ENCODE measurements around the gene AAMP.

AAMP gene

DNA sequence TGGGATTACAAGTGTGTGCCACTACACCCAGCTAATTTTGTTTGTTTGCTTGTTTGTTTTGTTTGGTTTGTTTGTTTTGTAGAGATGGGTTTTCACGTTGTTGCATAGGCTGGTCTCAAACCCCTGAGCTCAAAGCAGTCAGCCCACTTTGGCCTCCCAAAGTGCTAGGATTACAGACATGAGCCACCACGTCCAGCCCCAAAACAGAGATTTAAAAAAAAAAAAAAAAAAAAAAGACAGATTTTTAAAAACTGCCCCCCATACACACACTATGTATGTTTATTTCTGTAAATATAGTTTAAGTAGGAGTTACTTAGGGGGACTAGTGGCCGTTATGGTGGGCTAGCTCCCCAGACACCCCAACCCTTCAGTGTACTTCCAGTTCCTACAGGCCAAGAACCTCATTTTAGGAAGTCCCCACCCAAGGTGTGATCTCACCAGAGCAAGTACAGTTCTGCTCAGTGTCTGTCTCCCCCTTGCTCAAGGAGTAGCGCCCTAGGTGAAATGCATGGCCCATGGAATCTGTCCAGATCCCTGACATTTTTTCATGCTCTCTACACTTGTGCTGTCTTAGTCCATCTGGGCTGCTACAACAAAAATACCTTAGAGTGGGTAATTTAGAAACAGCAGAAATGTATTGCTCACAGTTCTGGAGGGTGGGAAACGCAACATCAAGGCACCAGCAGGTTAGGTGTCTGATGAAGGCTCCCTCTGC, 23.9 kb upstream of the AAMP start:
- FAIRE-seq: no peak

DNA sequence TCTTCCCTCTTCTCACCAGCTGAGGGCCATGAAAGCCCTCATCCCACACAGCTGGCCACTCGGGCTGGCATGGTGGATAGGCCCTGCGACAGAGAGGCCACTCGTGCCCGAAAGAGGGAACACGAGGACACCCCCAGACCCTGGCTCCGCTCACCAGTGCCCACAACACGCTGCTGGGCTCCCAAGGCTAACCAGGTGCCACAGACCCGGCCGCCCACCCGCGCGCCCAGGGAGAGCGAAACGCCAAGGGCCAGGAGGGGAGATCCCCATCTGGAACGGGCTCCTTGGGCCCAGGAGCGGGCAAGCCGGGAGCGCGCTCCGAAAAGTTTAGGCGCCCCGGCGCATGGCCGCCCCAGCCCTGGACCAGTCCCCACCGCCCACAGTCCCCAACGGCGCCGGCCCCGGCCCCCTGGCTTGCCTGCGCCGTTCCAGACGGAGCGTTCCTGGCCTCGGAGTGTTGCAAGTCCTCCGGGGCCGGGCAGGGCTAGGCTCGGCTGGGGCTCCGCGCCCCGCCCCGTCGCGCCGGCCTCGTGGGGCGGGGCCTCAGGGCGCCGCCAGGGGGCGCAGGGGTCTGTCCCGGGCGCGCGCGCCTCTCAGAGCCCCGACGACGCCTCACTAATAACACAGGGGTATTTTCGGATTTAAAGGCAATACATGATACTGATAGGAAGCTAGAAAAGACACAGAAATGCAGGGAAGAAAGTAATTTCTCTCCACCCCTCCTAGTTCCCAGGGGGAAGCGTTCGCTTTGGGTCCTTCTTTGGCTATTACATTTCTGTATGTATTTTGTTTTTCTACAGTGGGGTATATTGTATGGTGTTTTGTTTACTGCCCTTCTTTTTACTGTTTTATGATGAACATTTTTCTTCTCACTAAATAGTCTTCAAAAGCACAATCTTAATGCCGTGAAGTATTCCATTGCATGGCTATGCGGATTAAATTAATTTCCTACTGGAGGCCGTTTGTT, 22.4 kb upstream of the AAMP start, which contains the start of gene TMBIM1:
TMBIM1 (minus strand) TSS at position 456 of the 967 bp plus-strand sequence. CDS start 10,362 bp downstream, outside the sequence.
- FAIRE-seq: no peak

DNA sequence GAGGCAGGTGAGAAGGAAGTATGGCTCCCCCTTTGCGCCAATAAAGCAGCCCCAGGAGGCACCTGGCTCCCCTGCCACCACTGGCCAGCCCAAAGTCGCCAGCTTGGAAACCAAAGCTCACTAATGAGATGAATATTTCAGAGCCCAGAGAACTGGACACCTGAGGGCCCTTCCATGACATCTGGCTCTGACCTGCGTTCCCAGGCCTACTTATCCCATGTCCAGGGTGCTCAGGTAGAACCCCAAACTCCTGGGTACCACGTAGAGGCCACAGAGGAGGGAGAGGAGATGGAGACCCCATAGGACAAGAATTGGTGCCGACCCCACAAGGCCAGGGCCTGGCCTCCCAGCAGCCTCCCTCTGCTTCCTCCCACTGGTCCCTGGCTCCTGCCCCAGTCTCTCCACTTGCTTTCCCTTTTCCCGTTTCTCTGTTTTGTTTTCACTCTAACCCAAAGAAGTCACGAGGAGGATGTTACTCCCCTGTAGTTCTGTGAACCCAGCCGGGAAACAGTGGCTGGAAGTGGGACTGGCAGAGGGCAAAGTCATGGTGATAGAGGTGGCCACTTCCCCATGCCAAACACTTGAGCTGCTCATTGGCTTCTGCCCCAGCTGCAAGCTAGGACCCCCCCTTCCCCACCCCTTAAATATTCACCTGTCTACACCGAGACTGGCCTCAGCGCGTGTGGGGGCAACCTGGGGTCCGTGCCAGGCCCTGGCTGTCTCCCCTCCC, 21.5 kb upstream of the AAMP start:
- FAIRE-seq: no peak

DNA sequence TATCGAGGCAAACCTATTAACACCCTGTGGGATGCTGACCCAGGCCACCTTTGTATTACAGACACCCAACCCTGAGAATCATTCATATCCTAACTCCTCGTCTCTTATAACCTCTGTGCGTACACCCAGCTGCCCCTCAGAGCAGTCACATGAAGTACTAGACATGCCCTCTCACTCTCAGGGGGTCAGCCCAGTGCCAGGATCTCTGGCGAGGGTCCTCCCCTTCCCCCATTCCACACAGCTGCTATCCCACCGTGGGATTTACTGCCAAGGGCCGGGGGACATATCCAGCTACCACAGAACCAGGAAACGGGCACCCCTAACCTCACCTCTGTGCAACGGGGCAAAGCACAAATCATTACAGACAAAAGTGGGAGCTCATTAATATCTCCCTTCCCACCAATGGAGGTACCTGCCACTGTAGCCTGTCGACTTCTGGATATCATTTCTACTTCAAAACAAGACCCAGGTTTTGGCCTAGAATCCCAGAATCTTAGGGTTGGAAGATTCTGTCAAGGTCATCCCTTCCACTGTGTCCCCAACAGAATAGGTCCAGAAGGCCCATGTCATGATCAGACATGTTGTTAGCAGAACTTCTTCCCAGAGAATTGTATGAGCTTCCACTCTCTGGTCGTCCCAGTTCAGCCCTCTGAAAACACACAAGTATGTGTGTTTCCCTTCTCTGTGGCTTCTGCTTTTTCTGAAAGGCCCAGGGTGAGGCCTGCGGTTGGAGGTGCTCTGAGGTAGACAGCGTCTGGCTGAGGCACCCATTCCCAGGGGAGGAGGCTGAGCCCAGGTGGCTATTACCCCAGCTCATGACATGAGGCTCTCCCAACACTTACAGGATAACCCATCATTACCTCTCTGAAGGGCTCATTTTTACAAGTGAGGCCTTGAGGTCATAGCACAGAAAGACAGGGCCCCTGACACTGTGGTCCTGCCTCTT, 20.7 kb upstream of the AAMP start:
- no peak for FAIRE-seq

DNA sequence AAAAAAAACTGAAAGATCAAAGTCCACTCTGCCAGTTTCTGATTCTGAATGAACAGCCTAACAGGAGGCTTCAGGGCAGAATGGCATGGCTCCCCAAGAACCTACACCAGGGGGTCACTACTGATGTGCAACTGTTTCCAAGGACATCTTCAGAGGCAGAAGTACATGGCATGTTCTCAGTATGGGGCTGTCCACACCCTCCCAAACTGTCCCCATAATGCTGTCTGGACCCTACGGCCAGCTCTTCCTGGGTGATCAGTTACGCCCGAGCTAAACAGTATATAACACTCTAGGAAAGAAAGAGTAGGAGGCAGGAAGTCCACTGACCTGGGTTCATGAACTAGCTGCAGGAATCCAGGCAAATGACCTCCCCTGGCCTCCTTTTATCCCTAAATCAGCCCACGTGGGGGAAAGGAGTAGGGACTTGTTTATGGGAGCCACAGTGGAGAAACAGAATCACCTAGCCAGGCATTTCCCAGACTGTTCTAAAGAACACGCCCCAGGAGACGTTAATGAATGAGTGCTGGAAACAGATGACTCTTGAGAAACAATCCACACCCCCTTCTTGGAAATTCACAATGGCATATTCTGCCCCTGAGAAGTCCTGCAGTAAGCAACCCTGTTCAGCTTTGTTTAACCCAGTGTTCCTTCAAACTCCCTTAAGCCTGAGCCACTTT, 19.8 kb upstream of the AAMP start:
- no peak for FAIRE-seq

DNA sequence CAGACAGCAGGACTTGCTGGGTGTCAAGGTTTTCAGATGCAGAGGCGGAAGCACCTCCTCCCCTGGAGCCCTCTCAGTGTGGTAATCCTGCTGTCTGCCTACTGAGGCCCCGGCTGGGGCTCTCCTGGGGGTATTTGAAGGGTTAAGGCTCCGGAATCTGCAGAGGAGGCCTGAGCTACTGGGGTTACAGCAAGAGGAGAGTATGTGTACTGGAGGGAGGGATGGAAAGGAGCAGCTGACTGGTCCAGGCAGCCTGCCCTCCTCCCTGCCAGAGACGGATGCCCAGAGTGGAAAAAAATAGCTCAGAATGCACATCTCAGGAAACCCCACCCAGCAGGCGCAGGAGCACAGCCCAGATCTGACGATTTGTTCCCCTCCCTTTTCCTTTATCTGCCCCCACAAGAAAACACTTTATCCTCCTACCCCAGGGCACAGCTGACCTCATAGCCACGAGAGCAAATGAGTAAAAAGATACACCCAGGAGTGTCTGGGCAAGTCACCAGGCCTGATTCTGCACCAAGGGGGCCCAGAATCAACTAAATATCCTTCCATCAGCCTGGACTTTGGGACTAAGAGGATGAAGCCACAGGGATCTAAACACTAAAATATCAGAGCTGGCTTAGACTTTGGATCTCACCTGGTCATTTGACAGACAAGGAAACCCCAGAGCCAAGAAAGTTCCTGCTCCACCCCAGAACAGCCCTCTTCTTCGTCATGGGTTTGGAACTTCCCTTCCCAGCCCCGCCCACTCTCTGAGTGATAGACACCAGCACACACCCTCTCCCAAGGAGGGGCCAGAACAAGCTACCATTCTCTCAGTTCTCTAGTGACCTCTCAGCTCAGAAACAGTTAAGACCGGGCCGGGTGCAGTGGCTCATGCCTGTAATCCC, 16.9 kb upstream of the AAMP start:
- FAIRE-seq: no peak

DNA sequence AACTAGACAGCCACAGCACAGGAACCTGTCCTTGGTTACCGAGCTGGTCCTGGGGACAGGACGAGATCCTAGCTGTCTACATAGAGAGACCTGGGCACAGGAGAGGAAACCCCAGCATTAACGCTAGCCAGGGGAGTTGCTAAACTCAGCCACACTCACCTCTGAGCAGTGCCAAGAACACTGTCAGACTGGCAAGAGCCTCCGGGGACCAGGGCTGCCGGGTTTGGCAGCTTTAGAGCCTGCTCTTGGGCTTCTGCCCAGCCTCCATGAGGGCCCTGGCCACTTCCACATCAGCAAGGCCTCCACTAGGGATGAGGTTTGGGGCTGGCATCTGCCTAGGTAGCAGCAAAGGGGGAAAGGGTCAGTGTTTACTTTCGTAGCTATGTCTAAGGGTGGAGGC, 15.7 kb upstream of the AAMP start:
- FAIRE-seq: no peak

DNA sequence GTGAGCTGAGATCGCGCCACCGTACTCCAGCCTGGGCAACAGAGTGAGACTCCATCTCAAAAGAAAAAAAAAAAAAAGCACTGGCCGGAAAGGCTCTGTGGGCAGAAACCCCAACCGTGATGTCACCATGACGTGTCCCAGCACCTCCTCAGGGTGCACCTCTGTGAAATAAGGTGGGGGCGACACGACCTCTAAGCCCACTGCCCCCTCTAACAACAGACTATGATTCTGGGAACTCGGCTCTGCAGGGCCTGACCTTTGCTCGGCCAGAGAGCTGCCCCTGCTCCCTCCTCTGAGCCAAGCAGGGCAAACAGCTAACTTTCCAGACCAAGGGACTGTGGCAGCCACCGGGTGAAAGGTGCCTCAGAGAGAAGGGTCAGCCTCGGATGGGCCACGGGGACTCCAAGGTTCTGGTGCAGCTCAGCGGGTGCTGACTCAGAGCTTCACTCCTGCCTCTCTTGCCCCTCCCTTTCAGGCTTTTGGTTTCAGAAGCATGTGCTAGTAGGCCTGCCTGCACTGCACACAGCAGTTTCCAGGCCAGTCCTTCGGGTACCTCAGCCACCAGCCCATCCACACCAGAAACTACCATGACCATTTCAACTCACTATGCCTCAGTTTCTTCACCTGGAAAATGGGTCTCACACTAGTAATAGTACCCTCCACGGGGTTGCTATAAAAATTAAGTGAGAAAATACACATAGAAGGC, 14.3 kb upstream of the AAMP start:
- FAIRE-seq: no peak

DNA sequence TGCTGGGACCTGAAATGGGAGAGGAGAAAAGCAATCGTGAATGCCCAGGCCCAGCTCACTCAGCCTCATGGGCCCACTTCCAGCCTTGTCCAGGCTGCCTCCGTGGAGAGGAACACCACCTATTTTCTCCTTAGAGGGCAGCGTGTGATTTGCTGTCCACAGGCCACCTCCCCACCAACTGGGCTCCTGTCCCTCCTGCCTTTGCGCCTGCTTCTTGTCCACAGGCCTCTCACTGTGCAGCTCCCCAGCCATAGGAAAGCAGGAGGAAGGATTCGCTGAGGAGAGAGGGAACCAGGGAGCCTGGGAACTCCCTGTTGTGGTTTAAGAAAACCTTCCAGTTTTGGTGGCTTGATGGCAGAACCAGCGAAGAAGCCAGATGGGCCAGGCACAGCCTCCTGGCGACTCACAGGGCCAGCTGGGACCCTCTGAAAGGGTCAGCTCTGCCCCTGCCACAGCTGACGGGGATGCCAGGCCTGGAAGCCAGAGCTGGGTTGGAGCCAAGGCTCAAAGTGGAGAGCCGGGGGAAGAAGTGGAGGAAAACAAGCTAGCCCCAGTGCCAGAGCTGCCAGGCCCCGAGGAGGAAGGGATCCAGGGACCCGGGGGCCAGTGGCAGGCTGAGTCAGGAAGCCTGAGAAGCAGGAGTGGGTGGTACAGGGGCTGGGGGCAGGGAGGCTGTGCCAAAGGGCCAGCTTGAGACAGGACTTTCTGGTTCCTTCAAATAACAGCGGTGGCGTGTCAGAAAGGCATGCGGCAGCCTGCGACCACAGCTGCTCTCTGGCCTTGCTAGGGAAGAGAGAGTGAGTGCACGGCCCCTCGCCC, 12.4 kb upstream of the AAMP start:
- FAIRE-seq: no peak

DNA sequence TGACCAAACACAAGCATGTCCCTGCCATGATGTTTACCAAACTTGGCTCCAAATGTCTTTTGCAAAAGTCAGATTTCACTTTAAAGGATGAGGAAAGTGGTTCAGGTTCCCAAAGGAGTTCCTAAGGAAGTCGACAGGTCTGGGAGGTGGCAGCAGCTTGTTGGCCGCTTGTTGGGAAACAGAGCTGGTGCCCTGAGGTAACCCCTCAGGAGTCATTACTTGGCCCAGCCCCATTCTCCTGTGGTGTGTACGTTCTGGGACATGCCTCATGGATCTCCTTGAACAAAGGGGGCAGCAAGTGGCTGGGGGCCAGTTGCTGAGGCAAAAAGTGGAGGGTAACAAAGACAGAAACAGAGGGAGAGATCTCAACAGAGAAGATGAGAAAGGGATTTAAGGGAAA, 11.5 kb upstream of the AAMP start:
- FAIRE-seq: no peak

DNA sequence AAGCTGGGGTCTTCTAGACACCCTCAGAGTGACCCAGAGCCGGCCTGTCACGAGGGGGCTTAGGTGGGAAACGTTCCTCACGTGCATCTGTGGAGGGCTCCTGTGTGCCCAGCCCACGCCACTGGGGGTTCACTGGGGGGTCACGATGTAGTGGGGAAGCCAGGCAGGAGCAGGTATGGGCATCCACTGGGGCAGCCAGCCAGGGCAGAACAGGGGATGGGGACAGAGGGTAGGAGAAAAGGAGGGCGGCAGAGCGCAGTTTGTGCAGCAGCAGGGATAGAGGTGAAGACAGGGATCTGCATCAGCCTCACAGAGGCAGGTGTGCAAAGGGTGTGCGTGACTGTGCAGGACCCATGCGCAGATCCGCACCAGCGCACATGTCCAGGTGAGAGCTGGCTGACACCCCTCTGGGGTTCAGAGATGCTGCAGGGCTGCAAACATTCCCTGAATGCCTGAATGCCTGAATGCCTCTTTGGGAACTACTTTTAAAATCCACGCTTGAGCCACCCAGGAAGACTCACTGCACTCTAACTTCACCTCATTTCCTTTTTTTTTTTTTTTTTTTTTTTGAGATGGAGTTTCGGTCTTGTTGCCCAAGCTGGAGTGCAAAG, 10.4 kb upstream of the AAMP start:
- no peak for FAIRE-seq

DNA sequence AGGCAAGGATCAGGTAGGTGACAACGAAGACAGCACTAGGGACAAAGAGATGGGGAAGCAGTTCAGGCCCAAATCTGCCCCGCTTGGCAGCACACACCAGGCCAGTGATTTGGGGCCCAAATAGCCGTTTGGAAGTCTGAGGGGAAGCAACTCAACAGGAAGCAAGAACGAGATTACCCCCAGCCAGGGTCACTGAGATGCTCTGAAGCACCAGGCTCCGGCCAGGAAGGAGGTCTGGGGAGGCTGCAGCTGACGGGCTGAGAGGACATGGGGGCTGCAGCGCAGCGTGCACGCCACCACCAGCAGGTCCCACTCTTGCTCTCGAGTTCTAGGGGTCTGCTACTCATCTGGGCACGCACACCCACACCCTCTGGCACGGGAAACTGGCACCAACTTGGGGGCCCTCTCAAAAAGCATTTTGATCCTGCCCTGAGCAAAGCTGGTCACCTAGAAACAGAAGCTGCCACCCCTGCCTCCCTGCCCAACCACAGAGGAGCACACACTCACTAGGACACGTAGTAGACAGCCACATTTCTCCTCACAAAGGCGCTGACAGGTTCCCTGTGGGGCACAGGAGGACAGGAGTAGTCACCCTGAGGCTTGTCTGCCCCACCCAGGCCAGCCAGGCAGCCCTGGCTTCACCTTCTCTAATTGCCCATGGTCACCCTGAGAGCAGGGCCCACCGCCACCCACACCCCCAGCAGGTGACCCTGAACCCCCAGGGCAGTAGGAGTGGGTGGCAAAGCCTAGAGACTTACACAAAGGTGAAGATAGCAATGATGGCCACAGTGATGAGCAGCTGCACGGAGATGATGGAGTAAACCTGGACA, 8.8 kb upstream of the AAMP start:
- FAIRE-seq: no peak

DNA sequence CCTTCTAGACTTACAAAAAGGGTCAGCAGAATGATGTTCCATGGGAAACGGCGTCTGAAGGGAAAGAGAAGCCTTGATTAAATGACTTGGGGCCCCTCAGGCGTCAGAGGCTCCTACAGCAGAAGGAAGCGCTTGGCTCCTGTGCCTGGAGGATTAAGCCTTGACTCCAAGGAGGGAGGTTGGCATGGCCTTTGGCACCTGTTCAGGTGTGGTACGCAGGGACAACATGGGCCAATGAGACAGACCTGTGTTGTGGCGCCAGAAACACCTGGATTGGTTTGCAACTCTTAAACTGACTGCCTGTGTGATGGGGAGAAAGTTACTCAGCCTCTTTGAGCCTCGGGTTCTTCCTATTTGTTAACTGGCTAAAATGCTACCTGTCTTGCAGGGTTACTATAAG, 8.0 kb upstream of the AAMP start:
- FAIRE-seq: no peak

DNA sequence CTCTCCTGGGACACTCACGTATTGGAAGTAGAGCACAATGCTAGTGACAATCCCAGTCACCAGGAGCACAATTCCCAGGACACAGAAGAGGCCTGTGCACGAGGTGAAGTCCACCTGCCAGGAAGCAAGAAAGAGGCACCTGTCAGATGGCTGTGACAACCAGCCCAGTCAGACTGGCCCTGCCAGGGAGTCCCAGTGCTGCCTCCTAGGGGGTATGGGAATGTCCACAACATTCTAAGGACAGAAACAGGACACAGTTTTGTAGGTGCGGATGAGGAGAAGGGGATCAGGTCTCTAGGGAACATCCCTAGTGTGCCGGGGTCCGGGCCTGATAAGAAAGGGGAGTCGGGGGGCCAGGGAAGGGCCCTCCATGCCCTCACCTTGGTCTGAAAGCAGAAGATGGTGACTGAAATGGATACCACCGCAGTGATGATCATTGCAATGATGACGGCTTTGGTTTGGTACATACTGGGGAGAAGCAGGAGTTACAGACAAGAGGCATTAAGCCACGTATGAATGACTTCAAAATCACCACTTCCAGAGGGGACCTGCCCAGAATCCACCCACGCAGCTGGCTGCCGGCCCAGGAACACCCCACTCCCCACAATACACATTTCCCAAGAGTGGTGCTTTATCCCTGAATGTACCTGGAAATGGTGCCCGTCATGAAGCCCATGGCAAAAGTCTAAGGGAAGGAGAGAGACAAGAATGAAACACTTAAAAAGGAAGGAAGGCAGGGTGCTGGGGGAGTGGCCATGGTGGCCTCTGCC, 7.2 kb upstream of the AAMP start:
- FAIRE-seq: no peak

DNA sequence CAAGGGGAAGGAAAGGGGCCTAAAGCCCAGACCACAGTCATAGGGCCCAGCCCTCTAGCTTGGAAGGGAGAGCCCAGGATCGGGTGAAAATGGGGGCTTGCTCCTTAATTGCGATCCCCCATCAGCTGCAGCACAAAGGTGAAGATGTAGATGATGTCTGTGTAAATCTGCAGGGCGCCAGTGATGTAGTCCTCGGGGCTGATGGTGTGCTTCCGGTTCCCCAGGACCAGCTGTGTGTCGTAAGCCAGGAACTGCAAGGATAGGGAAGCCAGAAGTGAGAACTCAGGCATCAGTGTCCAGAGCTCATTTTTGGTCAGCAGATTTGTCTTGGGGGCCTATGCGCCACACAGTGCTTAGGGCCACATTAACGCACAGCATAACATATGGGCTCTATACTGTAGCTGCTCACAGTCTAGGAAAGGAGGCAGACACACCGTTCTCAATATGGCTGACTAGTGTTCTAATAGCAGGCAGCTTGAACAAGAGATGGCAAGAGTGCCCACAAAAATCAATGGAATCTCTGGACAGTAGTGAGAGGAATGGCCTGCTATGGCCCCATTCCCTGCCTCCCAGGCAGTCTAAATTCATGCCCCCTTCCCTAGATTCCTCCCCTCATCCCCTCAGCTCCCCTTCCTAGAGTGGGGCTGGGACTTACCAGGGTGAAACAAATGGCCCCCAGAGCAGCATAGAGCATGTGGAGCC, 5.6 kb upstream of the AAMP start:
- no peak for FAIRE-seq

DNA sequence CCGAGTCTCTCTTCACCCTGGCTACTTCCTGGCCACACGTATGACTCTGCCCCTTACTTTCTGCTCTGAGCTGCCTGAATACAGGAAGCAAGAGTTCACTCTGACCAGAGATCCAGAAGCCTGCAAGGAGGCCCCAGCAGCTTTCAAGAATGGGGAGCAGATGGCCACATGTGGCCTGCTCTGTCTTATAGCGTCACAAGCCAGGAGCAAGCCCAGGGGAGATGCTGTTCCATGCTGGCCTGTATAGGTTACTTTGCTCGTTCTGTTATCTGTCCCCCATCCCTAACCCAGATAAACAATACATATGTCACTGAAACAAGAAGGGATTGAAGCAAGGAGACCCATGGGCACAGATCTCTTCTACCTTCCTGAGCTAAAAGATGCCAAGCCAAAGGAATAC, 4.6 kb upstream of the AAMP start:
- no peak for FAIRE-seq
